NK-92 (cell line): Measurements from ENCODE around the gene TAS2R19.
"Not testable (repeated sequence)": the region's sequence is repeated elsewhere in the genome, so short reads cannot be mapped to it uniquely, and the experiment has no call there.

ENCODE experiments used
- DNase-seq: peaks from one replicate; lab custom pipeline; 2025; ENCODE audit not compliant: unreplicated experiment; lab: John Stamatoyannopoulos, UW

The TAS2R19 gene

DNA sequence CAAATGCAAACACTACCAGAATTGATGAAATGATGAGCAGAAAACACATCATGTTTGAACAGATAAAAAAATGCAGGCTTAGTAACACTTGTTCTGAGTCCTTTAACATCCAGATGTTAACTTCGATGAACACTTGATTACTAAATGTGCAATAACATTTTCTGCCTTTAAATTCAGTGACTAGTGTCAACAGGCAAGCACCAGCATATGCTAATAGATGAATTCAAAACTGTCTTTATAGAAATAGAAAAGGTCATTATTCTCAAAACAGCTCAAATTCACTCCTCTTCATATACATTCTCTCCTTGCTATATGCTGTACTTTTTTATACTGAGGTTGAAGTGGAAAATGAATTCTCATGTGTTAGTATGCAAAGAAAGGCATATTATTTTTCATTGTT lies at the start of gene TAS2R19:
TSS of gene TAS2R19 (minus strand) at position 101 of the 400 bp plus-strand sequence. CDS start at position 52, 49 bp downstream.
- DNase-seq, result no peak

DNA sequence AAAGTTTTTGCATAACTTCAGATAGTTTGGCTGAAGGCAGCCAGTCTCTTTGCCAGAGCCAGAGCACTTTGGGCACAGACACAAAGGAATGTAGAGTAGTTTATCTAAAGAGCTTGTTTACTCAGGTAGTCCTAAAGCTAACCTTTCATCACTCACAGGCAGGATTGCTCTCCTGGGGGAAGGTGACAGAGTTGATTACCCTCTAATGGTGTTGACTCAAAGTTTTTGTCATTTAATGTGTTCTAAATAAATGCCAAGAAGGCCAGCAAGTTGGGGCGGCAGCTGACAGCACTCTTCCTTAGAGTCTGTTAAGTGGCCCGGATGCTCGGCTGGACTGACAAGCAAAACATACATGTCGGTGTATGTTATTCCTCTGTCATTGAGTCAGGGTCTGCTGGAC lies 49.0 kb upstream of the TAS2R19 start:
- DNase-seq, result no peak

DNA sequence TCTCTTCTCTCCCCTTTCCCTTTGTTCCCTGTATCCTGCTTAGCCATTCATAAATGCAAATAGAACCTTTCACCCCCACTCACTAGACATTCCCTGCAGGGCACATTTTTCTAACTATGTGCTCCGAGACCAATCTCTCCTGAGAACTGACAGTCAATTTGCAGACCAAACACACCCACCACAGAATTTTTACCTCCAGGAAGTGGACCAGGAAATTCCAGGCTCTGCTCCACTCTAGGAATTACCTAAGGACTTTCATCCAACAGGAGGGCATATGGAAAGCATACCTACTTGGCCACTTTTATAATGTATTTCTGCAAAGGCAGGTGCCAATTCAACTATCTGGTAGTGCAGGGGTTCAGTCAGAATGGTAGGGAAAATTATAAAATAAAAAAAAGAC lies 48.6 kb upstream of the TAS2R19 start:
- DNase-seq, result no peak

- no peak for DNase-seq
Measured at GRCh38 chr12:11069854-11070365, 47.5 kb upstream of the TAS2R19 start.

- DNase-seq, result no peak
Measured at GRCh38 chr12:11067514-11067913, 45.1 kb upstream of the TAS2R19 start.

DNA sequence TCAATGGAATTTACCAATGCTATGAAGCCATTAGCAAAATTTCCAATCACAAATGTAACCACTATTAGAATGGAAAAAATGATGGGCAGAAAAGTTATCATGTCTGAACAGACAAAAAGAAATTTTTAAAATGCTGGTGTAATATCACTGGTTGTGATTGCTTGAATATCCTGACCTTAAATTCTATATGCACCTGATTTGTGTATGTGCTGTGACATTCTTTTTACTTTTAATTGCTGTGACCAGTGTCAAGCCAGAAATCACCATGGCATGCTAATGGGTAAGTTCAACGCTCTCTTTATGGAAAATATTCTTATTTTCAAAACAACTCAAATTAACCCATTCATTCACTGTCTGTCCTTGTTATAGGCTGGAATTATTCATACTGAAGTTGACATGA lies 39.8 kb upstream of the TAS2R19 start, which contains the start of gene TAS2R46:
TSS of gene TAS2R46 (minus strand) at position 101 of the 400 bp plus-strand sequence. CDS start at position 101, 0 bp downstream.
- DNase-seq, result not testable (repeated sequence)

DNA sequence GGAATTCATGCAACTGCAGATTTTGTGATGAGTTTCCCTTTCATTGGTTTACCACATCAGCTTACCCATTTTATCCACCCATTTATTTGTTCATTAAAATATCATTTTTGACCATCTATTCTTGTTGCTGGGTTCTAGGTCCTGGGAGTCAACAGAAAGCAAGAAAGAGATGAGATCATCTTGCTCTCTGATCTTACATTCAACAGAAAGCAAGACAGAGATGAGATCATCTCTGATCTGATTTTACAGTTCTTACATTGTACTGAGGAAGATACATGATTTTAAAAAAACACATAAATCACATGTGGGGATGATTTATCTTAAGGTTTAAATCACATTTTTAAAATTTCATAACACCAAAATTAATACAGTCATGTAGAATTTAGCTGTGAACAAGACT lies 37.4 kb upstream of the TAS2R19 start:
- DNase-seq, result no peak

- no peak for DNase-seq
Measured at GRCh38 chr12:11059041-11059440, 36.6 kb upstream of the TAS2R19 start.

GRCh38 chr12:11055306-11055705 lies 32.9 kb upstream of the TAS2R19 start:
- DNase-seq, result no peak

DNA sequence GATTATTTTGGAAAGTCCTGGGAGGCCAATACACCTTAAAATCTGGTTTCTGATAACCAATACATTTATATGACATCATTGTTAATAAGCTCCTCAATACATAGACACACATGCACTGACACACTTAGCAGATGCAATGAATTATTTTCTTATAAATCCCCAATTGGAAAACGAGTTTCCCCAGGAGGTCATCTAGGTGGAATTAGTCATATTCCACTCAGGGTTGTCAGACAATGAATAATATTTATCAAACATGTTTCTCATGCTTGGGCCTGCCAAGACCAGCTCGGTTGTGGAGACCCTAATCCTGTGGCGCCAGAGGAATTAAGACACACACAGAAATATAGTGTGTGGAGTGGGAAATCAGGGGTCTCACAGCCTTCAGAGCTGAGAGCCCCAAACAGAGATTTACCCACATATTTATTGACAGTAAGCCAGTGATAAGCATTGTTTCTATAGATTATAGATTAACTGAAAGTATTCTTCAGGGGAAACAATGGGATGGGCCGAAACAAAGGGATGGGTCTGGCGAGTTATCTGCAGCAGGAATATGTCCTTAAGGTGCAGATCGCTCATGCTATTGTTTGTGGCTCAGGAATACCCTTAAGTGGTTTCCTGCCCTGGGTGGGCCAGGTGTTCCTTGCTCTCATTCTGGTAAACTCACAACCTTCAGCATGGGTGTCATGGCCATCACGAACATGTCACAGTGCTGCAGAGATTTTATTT lies 27.5 kb upstream of the TAS2R19 start:
- not testable (repeated sequence) for DNase-seq

GRCh38 chr12:11041366-11041765 lies 18.9 kb upstream of the TAS2R19 start:
- DNase-seq, result not testable (repeated sequence)

- DNase-seq, result no peak
Measured at GRCh38 chr12:11040162-11040561, 17.7 kb upstream of the TAS2R19 start.

DNA sequence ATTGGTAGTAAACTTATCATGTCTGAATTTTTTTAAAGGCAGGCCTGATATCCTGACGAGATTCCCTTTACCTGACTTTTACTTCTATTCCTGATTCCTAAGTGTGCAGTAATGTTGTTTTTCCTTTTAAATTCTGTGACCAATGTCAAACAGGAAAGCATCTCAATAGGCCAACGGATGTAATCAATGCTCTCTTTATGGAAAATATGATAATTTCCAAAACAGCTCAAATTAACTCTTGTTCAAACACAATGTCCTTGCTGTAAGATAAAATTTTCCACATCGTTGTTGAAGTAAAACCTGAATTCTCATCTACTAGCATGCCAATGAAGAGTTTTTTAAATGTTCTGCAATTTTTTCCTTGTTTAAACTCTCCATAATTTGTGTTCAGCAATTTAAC lies 16.8 kb upstream of the TAS2R19 start:
- DNase-seq, result no peak

DNA sequence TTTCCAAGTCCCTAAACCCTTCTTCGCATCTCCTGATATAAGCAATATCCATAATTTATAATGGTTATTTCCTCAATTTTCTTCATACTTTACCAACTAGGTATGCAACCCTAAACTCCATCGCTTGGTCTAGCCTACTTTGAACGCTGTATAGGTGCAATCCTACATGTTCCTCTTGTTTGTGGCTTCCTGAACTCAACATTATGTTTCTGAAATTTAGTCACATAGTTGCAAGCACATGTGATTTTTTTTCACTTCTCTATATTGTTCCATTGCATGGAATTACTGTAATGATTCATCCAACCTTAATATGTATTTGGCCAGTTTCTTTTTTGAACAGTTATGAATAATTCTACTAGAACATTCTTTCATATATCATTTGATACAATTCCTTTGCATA lies 11.5 kb upstream of the TAS2R19 start:
- not testable (repeated sequence) for DNase-seq

DNA sequence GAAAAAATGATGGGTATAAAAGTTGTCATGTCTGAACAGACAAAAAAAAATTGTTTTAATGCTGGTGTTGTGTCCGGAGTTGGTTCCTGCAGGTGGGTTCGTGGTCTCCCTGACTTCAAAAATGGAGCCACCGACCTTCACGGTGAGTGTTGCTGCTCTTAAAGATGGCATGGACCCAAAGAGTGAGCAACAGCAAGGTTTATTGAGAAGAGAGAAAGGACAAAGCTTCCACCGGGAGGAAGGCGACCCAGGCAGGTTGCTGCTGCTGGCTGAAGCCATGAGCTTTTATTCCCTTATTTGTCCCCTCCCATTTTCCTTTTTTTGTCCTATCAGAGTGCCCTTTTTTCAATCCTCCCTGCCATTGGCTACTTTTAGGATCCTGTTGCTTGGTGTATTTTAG lies 8.9 kb upstream of the TAS2R19 start, which contains the start of gene TAS2R31:
TSS of gene TAS2R31 (minus strand) at position 101 of the 400 bp plus-strand sequence. CDS start at position 29, 72 bp downstream.
- no peak for DNase-seq

DNA sequence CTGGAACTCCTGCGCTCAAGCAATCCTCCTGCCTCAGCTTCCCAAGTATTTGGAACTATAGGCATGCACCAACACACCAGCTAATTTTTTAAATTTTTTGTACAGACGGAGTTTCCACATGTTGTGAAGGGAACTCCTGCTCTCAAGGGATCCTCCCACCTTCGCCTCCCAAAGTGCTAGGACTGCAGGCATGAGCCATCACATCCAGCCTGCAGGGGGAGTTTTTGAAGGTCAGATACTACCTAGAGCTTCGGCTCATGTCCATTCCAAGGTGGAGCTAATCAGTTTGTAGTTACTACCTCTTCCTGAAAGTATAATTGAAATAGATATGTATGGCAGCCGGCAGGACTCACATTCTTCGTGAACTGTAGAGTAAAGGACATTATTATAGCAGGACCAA lies 3.7 kb upstream of the TAS2R19 start:
- DNase-seq, result no peak

DNA sequence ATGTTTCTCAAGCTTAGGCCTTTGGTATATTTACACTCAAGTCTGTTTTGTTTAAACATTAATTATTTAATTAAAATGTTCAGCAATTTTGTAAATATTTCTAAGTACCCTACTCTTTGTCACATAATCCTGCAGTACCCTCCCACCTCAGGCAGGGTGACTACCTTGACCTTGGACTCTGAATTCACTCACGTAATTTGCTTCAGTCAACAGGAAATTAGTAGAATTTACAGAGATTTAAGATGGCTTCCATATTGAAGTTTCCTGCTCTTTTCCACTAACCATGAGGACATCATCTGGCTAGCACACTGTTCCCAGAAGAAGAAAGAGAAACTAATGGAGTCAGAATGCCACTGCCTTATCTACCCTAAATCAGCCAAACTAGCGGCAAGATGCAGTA lies 967 bp upstream of the TAS2R19 start:
- DNase-seq, result no peak

DNA sequence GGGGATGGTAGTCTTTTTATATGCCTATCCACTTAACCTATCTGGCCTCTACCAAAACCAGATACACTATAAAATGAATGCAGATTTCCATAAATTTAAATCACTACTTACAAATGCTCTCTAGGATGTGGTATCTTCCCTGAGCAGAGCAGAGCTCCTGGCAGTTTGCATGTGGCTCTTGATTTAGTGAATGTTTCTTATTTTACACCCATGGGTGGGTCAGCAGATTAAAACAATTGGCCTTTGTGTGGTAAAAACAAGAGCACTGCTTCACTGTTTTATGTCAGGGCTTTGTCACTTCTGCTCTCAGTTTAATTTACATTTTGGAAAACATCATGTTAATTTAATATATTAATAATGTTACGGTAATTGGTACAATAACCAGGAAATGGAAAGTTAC lies 5.5 kb downstream of the TAS2R19 start:
- DNase-seq, result no peak

GRCh38 chr12:11015775-11016430 lies 6.5 kb downstream of the TAS2R19 start:
- no peak for DNase-seq

DNA sequence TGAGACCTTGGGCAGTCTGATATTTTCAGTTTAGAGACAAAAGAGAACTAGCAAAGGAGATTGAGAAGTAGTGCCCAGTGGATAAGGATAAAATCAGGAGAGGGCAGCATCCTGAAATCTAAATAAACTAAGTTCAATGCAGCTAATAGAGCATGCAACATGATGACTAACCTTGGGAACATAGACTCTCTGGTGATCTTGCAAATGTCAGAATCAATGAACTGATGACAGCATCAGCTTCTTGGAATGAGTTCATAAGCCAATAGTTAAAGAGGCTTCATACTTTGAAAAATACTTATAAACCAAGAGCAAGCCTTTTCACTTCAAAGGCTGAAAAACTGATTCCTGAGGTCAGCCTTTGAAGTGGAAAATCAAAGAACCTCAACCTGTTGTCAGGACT lies 8.2 kb downstream of the TAS2R19 start:
- no peak for DNase-seq

GRCh38 chr12:11007608-11008007 lies 14.8 kb downstream of the TAS2R19 start:
- no peak for DNase-seq

DNA sequence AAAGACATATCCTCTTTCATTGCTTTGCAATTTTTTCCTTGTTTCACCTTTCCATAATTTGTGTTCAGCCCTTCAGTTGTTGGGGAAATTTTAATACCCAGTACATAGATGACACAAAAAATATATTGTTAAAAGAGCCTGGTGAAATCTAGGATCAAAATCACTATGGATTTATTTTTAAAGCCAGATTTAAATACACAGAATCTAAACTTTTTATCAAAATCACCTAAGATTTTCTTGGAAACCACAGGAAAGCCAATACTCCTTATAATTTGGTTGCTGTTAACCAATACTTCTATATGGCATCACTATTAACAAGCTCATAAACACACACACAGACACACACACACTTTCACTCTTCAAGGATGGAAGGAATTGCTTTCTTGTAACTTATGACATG lies 24.2 kb downstream of the TAS2R19 start, which contains the start of gene TAS2R20:
TSS of gene TAS2R20 (minus strand) at position 101 of the 400 bp plus-strand sequence. CDS start 429 bp downstream, outside the sequence.
- DNase-seq, result no peak
